Measurements from ENCODE around the gene PHF5A. TPM values are rescaled to one million over a fixed set of nuclear protein-coding genes. Genes with fewer than 3 reads are reported as not detected.

Gene PHF5A
- total RNA-seq, 1 donor from 2014 or later, result 88.9 TPM

DNA sequence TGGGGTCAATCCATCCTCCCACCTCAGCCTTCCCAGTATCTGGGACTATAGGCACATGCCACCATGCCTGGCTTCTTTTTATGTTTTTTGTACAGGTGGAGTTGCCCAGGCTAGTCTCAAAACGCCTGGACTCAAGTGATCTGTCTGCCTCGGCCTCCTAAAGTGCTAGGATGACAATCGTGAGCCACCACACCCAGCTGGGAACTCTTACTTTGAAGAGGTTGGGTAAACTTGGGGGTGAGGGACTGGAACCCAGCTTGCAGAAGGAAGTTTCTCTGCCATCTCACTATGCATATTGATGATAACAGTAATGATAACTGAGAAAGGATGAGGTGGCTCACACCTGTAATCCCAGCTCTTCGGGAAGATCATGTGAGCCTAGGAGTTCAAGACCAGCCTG, 36.3 kb upstream of the PHF5A start:
- Mint-ChIP-seq H3K9me3 (no peaks in the 10 kb centered on the region), H3K4me3 (no peak overlapping the region), H3K4me1 (no peaks in the 10 kb centered on the region), H3K36me3 (ENCODE audit: low read depth) (no peaks in the 10 kb centered on the region), H3K27ac (ENCODE audit: unreplicated experiment) (no peak overlapping the region), H3K27me3 (ENCODE audit: low read depth) (no peaks in the 10 kb centered on the region)
- no peak for DNase-seq (ENCODE audit: low read depth, low spot score)
- TF ChIP-seq CTCF (conservative IDR thresholded peaks at IDR 0.05), result no peak

GRCh38 chr22:41504397-41504796, 35.9 kb upstream of the PHF5A start:
- Mint-ChIP-seq H3K36me3 (ENCODE audit: low read depth) (no peaks in the 10 kb centered on the region), H3K4me1 (no peaks in the 10 kb centered on the region), H3K27ac (ENCODE audit: unreplicated experiment) (no peak overlapping the region), H3K27me3 (ENCODE audit: low read depth) (no peaks in the 10 kb centered on the region), H3K4me3 (no peak overlapping the region), H3K9me3 (no peaks in the 10 kb centered on the region)
- TF ChIP-seq CTCF (conservative IDR thresholded peaks at IDR 0.05), result no peak
- no peak for DNase-seq (ENCODE audit: low read depth, low spot score)

DNA sequence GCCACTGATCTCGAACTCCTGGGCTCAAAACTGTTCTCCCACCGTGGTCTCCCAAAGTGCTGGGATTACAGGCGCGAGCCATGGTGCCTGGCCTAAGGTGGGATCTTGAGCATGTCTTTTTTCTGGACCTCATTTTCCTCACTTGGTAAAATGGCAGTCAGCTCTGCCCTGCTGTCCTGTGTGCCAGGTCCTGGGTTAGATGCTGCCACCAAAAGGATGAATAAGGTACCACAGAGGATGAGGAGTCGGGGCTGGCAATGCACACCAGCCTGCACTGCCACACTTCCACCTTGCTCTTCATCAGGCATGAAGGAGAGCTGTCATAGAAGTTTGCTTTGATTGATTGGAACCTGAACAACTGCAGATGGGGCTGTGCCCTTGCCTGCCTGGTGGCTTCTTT, 32.7 kb upstream of the PHF5A start:
- Mint-ChIP-seq H3K27ac (ENCODE audit: unreplicated experiment) (no peak overlapping the region), H3K9me3 (no peaks in the 10 kb centered on the region), H3K4me1 (no peaks in the 10 kb centered on the region), H3K27me3 (ENCODE audit: low read depth) (no peaks in the 10 kb centered on the region), H3K36me3 (ENCODE audit: low read depth) (no peaks in the 10 kb centered on the region), H3K4me3 (no peak overlapping the region)
- DNase-seq (ENCODE audit: low read depth, low spot score), result no peak
- peak; percentile 23 for TF ChIP-seq CTCF (conservative IDR thresholded peaks at IDR 0.05)

DNA sequence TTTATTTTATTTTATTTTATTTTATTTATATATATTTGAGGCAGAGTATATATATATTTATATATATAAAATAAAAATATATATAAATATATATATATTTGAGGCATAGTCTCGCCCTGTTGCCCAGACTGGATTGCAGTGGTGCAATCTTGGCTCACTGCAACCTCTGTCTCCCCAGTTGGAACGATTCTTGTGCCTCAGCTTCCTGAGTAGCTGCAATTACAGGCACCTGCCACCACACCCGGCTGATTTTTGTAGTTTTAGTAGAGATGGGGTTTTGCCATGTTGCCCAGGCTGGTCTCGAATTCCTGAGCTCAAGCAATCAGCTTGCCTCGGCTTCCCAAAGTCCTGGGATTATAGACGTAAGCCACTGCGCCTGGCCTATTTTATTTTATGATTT, 31.8 kb upstream of the PHF5A start:
- H3K36me3 Mint-ChIP-seq (ENCODE audit: low read depth), result no peaks in the 10 kb centered on the region
- no peak for TF ChIP-seq CTCF (conservative IDR thresholded peaks at IDR 0.05)
- H3K27ac Mint-ChIP-seq (ENCODE audit: unreplicated experiment), result no peak overlapping the region
- H3K9me3 Mint-ChIP-seq, result no peaks in the 10 kb centered on the region
- H3K4me1 Mint-ChIP-seq, result no peaks in the 10 kb centered on the region
- H3K4me3 Mint-ChIP-seq, result no peak overlapping the region
- no peak for DNase-seq (ENCODE audit: low read depth, low spot score)
- H3K27me3 Mint-ChIP-seq (ENCODE audit: low read depth), result no peaks in the 10 kb centered on the region

DNA sequence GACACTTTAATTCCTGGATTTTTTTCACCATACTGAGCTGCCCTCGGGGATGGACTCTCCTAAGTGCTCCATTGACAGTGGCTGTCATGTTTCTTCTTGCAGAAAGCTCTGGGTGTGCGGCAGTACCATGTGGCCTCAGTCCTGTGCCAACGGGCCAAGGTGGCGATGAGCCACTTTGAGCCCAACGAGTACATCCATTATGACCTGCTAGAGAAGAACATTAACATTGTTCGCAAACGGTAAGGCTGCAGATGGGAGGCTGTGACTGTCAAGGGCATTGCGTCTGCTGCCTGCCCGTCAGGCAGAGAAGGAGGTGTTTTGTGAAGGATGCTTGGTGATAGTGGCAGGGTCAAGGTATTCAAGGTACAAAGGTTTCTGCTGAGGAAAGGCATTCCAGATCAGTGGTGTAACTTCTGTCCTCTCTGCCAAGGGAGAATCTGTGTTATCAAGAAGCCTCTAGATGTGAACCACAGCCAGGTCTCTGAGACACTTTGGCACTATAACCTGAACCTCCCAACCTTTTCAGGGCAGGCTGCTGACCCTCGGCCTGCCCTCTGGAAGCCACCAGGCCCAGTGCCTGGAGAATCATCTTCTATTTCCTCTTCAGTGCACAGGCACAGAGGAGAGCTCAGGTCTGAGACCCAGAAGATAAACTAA, 31.3 kb upstream of the PHF5A start:
- H3K36me3 Mint-ChIP-seq (ENCODE audit: low read depth), result no peaks in the 10 kb centered on the region
- TF ChIP-seq CTCF (conservative IDR thresholded peaks at IDR 0.05), result no peak
- H3K9me3 Mint-ChIP-seq, result no peaks in the 10 kb centered on the region
- H3K4me1 Mint-ChIP-seq, result no peaks in the 10 kb centered on the region
- H3K27me3 Mint-ChIP-seq (ENCODE audit: low read depth), result no peaks in the 10 kb centered on the region
- no peak overlapping the region for H3K4me3 Mint-ChIP-seq
- no peak for DNase-seq (ENCODE audit: low read depth, low spot score)
- H3K27ac Mint-ChIP-seq (ENCODE audit: unreplicated experiment), result peak overlapping the region; percentile 47
